SK-N-SH (cell line): ENCODE results near the gene ARL6IP4.
A peak's percentile ranks its signal among the peaks of the same experiment; 100 is the strongest.

Experiments
- CHD2 ChIP-seq: fragments of 150-350 bp; IDR thresholded peaks from 2 replicates; pipeline ENCODE4 v1.6.1; 2018; ENCODE audit warnings: low read length; ENCODE audit not compliant: partially characterized antibody
- CTCF ChIP-seq: fragments of 200-600 bp; sonication (generic); IDR thresholded peaks from 2 replicates; pipeline ENCODE4 v1.6.1; 2017; ENCODE audit warnings: antibody characterized with exemption, mild to moderate bottlenecking, moderate library complexity
- EZH2phosphoT487 ChIP-seq: fragments of 200-600 bp; sonication (generic); IDR thresholded peaks from 2 replicates; pipeline ENCODE4 v1.6.1; 2017; ENCODE audit warnings: low read depth, mixed run types, mild to moderate bottlenecking, antibody characterized with exemption, moderate library complexity, borderline replicate concordance
- FOXM1 ChIP-seq: IDR thresholded peaks from 2 replicates; pipeline ENCODE4 v1.4.0; 2012; ENCODE audit warnings: low read depth, mild to moderate bottlenecking
- IRF3 ChIP-seq: fragments of 150-350 bp; IDR thresholded peaks from 2 replicates; pipeline ENCODE4 v1.6.1; 2016; ENCODE audit warnings: mild to moderate bottlenecking, low read depth, low read length
- MAX ChIP-seq: IDR thresholded peaks from 2 replicates; pipeline ENCODE4 v1.4.0; 2012; ENCODE audit warnings: low read depth
- MEF2A ChIP-seq: IDR thresholded peaks from 2 replicates; pipeline ENCODE4 v1.4.0; 2012; ENCODE audit warnings: low read depth, borderline replicate concordance
- MXI1 ChIP-seq: IDR thresholded peaks from 2 replicates; pipeline ENCODE4 v1.6.1; 2012; ENCODE audit warnings: mild to moderate bottlenecking, low read depth, low read length, improper control_type of control experiment
- SMC3 ChIP-seq: IDR thresholded peaks from 2 replicates; pipeline ENCODE4 v1.6.1; 2012; ENCODE audit warnings: low read depth, low read length, improper control_type of control experiment
- TAF1 ChIP-seq: IDR thresholded peaks from 2 replicates; pipeline ENCODE4 v1.6.1; 2012; ENCODE audit warnings: low read depth, mild to moderate bottlenecking, low read length, moderate library complexity, borderline replicate concordance
- USF1 ChIP-seq: IDR thresholded peaks from 2 replicates; pipeline ENCODE4 v1.4.0; 2012; ENCODE audit warnings: low read depth, borderline replicate concordance
- ZBTB33 ChIP-seq: IDR thresholded peaks from 2 replicates; pipeline ENCODE4 v1.4.0; 2012; ENCODE audit warnings: low read depth, borderline replicate concordance
- TF ChIP-seq, protein P1 (sequence below): IDR thresholded peaks from 2 replicates; pipeline ENCODE4 v1.6.1; 2012; ENCODE audit warnings: mild to moderate bottlenecking, low read depth, low read length, moderate library complexity

- TF ChIP-seq CHD2 (no peak), MXI1 (no peak), TAF1 (no peak), CTCF (no peak), MAX (no peak), ZBTB33 (no peak), IRF3 (no peak), SMC3 (no peak), MEF2A (no peak), EZH2phosphoT487 (no peak), USF1 (no peak), FOXM1 (no peak)
- TF ChIP-seq, protein P1, sequence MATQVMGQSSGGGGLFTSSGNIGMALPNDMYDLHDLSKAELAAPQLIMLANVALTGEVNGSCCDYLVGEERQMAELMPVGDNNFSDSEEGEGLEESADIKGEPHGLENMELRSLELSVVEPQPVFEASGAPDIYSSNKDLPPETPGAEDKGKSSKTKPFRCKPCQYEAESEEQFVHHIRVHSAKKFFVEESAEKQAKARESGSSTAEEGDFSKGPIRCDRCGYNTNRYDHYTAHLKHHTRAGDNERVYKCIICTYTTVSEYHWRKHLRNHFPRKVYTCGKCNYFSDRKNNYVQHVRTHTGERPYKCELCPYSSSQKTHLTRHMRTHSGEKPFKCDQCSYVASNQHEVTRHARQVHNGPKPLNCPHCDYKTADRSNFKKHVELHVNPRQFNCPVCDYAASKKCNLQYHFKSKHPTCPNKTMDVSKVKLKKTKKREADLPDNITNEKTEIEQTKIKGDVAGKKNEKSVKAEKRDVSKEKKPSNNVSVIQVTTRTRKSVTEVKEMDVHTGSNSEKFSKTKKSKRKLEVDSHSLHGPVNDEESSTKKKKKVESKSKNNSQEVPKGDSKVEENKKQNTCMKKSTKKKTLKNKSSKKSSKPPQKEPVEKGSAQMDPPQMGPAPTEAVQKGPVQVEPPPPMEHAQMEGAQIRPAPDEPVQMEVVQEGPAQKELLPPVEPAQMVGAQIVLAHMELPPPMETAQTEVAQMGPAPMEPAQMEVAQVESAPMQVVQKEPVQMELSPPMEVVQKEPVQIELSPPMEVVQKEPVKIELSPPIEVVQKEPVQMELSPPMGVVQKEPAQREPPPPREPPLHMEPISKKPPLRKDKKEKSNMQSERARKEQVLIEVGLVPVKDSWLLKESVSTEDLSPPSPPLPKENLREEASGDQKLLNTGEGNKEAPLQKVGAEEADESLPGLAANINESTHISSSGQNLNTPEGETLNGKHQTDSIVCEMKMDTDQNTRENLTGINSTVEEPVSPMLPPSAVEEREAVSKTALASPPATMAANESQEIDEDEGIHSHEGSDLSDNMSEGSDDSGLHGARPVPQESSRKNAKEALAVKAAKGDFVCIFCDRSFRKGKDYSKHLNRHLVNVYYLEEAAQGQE = 0 out of 2 replicates have a peak, but pooled peaks have one; percentile 32
Observed at GRCh38 chr12:122948605-122949004, 31.9 kb upstream of the ARL6IP4 start.
